ENCODE results near the gene LYPD8.

LYPD8 gene

GRCh38 chr1:248696774-248697173 is 58.8 kb downstream of the LYPD8 start:
- no peak for DNase-seq

- no peak for DNase-seq
These were observed 59.3 kb downstream of the LYPD8 start for GRCh38 chr1:248696261-248696660.

GRCh38 chr1:248695451-248696132 is 60.0 kb downstream of the LYPD8 start:
- DNase-seq = no peak

GRCh38 chr1:248691567-248692155 is 63.9 kb downstream of the LYPD8 start:
- DNase-seq = no peak
